ENCODE measurements around the gene TH. TPM values are rescaled to one million over a fixed set of nuclear protein-coding genes. Genes with fewer than 3 reads are reported as not detected.
A peak's percentile ranks its signal among the peaks of the same experiment; 100 is the strongest.

The TH gene
- 1.2 and 4.9 TPM in 2 replicates for total RNA-seq

DNA sequence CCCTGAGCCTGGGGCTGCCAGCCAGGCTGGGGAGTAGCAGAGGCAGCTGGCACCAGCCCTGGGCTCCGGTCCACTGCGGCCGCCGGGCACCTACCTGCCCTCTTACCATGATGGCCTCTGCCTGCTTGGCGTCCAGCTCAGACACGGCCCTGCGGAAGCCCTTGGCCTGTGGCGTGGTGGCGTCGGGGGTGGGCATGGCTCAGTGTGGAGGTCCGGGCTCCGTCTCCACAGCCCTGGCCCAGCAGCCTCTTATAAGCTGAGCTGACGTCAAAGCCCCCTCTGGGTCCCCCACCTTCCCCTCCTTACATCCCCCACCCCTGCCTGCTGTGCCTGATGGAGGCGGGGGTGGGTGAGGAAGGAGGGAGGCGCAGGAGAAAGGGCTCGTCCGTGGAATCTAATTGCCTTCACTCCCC, at the start of gene TH:
Gene TH, minus strand, starts transcription at position 225 of the 413 bp plus-strand sequence. Its CDS starts 29 bp downstream, at position 196.

DNA sequence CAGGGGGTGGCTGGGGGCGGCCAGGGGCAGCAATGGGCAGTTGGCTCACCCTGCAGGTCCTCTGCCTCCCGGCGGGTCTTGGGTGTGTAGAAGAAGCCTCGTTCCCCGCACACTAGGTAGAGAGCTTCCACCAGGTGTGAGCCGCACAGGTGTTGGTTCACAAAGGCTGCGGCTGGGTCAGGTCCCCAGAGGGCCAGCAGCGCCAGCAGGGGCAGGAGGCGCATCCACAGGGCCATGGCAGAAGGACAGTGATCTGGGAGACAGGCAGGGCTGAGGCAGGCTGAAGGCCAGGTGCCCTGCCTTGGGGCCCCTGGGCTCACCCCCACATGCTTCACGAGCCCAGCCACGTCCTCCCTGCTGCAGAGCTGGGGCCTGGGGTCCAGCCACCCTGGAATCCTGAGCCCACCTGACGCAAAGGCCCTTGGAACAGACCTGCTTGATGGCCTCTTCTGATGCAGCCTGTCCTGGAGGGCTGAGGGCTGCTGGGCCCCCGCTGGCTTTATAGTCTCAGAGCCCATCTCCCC, 10.8 kb downstream of the TH start, which contains the start of gene INS:
Gene INS, minus strand, starts transcription at position 474 of the 524 bp plus-strand sequence. Its CDS starts 238 bp downstream, at position 236.

DNA sequence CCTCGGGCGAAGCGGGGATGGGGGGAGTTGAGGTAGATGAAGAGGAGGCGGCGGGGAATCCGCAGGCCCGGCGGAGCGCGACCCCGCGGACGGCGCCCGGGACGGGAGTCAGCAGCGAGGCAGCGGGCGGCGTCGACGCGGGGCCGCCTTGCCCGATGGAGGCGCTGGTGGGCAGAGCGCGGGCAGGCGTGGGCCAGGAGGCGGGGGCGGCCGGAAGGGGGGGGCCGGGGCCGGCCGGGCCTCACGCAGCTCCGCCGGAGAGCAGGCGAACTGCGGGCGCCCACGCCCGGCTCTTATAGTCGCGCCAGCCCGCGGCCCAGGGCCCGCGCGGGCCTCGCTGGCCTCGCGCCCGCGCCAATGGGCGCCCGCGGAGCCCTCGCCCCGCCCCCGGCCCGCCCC, 32.5 kb downstream of the TH start, which contains the start of gene IGF2:
Gene IGF2, minus strand, starts transcription at position 267 of the 399 bp plus-strand sequence. CDS start 3,866 bp downstream, outside the sequence.

Small RNA genes lying within 50 kb of the gene (small RNA-seq; reads per million reads assigned to genes)
- gene MIR4686 (not detected), gene MIR483 (3.4 reads per million, percentile 66 among the genes with 10 or more reads in this experiment)

Other genes starting within 250 kb of the TH start
- 80.2 and 128 TPM in 2 replicates for gene MRPL23, start 224.5 kb downstream of the TH start, total RNA-seq
- 0.49 and 0.73 TPM in 2 replicates for gene H19, start 174.0 kb downstream of the TH start, total RNA-seq
- 0.85 and 1.9 TPM in 2 replicates for gene IGF2, start 32.4 kb downstream of the TH start, total RNA-seq
- gene INS, start 10.6 kb downstream of the TH start, total RNA-seq = not detected in 2 replicates
- not detected in 2 replicates for gene ASCL2, start 98.8 kb upstream of the TH start, total RNA-seq
- 0.16 and 0.36 TPM in 2 replicates for gene C11orf21, start 130.1 kb upstream of the TH start, total RNA-seq
- gene TSPAN32, start 130.2 kb upstream of the TH start, total RNA-seq = 2.1 and 2.9 TPM in 2 replicates
- 350 and 404 TPM in 2 replicates for gene CD81, start 205.5 kb upstream of the TH start, total RNA-seq
- gene TSSC4, start 228.9 kb upstream of the TH start, total RNA-seq = 52.6 and 60.2 TPM in 2 replicates

Data from hair follicle dermal papilla cell (primary cell).